Retinal pigment epithelial cell (primary cell): ENCODE results near the gene SCLT1.
A peak's percentile ranks its signal among the peaks of the same experiment; 100 is the strongest.

Experiments used
- DNase-seq: peaks from one replicate; pipeline ENCODE4 v3.0.0-alpha.2; 2010; ENCODE audit warnings: low read depth
- H3K4me3 ChIP-seq: 2 replicates; pipeline ENCODE4 v1.5.1; 2011; ENCODE audit warnings: mild to moderate bottlenecking, low read length, control low read depth, moderate library complexity
- CTCF ChIP-seq: conservative IDR thresholded peaks from 2 replicates; pipeline ENCODE4 v1.5.1; 2011; ENCODE audit warnings: low read depth, low read length, control low read depth, inconsistent platforms

The SCLT1 gene

GRCh38 chr4:128983771-128984485 is 109.4 kb downstream of the SCLT1 start:
- DNase-seq, result no peak
- no peak overlapping the region for H3K4me3 ChIP-seq
- no peak for TF ChIP-seq CTCF

- TF ChIP-seq CTCF, result no peak
- no peak overlapping the region for H3K4me3 ChIP-seq
- no peak for DNase-seq
Observed at GRCh38 chr4:128981377-128981776, 112.0 kb downstream of the SCLT1 start.

- DNase-seq, result no peak
- H3K4me3 ChIP-seq, result no peak overlapping the region
- TF ChIP-seq CTCF, result no peak
Observed at GRCh38 chr4:128980816-128981326, 112.5 kb downstream of the SCLT1 start.

DNA sequence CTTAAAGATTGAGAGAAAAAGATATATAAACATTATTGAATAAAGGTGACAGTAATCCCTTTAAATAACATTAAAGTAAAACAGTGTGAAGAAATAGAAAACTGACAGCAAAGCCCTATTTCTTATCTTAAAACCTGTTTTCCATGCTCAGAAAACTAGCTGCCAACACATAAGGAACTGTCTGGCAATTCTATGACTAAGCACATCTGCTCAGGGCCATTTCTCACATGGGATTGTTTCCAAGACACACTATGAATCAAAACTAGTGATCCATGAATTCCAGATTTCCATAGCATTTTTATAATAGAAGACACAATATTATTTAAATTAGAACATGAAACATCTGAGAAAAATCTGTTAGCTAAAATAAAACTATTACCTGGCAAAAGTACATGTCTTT is 113.4 kb downstream of the SCLT1 start:
- peak; percentile 79 for DNase-seq
- TF ChIP-seq CTCF, result no peak
- no peak overlapping the region for H3K4me3 ChIP-seq

DNA sequence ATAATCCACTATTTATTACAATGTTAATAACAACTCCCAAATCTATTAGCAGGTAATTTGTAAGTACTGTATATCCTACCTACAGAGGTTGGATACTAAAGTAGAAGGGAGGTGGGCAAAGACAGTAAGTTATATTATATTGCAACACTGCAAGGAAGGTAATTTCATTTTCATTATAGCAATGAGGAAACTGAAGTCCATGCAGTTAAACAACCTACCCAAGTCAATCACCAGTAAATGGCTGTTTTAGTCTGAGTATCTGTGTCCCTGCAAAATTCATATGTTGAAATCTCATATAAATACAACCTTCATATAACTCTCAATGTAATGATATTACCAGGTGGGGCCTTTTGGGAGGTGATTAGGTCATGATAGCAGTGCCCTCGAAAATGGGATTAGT is 114.4 kb downstream of the SCLT1 start:
- no peak for DNase-seq
- H3K4me3 ChIP-seq, result no peak overlapping the region
- TF ChIP-seq CTCF, result no peak

DNA sequence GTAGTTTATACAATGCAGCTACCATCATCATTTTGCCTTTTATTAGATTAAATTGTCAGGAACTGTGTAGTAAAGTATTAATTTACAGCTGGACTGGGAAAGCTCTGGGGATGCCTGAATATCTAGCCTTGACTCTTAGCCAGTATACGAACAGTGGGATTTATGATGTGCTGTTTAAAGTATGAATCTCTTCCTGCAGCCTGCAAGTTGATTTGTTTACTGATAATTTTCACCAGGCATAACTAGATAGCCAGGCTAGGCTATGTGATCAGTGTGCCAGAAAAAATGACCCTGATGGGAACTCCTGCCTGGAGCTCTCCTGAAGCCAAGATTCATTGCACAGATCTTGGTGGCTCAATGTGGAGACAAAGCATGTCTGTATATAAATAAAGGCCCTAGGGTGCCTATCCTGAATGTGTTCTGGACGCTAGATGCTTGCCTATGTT is 119.2 kb downstream of the SCLT1 start:
- DNase-seq, result no peak
- H3K4me3 ChIP-seq, result no peak overlapping the region
- no peak for TF ChIP-seq CTCF

GRCh38 chr4:128973384-128973783 is 120.0 kb downstream of the SCLT1 start:
- DNase-seq, result no peak
- H3K4me3 ChIP-seq, result no peak overlapping the region
- TF ChIP-seq CTCF, result no peak
